ENCODE results near the gene C1QL4.

- TF ChIP-seq CTCF (optimal IDR thresholded peaks at IDR 0.05 in 1 of 3, IDR thresholded peaks at IDR 0.05 in 1 of 3, conservative IDR thresholded peaks at IDR 0.05 in 1 of 3; ENCODE audit: extremely low read depth in 1 of 3, insufficient read depth in 2 of 3, low read length in 3 of 3) (no peak), EZH2 (IDR thresholded peaks at IDR 0.05; ENCODE audit: low read length) (no peak)
Observed at GRCh38 chr12:49301760-49302159, 35.2 kb downstream of the C1QL4 start.

Measured in keratinocyte (primary cell).